H1 (cell line): Measurements from ENCODE around the gene ELAPOR2. TPM values are rescaled to one million over a fixed set of nuclear protein-coding genes. Genes with fewer than 3 reads are reported as not detected.

ENCODE experiments used
- CTCF ChIA-PET: fragments of 300-600 bp; sonication (Branson Sonifier 250); formaldehyde crosslinking; loops from one replicate; lab custom pipeline; 2021; ENCODE audit not compliant: partially characterized antibody; lab: Charles Lee
- POLR2A ChIA-PET: fragments of 300-600 bp; sonication (Branson Sonifier 250); formaldehyde crosslinking; loops from one replicate; lab custom pipeline; 2021; ENCODE audit warnings: inconsistent platforms; ENCODE audit not compliant: partially characterized antibody; lab: Charles Lee
- DNase-seq, 2 experiments: peaks; one replicate each; pipeline versions ENCODE4 v3.0.0 to v3.0.0-alpha.2; 2010 to 2022; ENCODE audit warnings: low spot score in 2 of 2, low read depth in 1 of 2, mixed read lengths in 1 of 2
- FAIRE-seq: peaks from 2 replicates; lab custom pipeline; 2011; peaks lifted over from hg19 to GRCh38; lab: Jason Lieb, UNC
- H2AFZ ChIP-seq: 2 replicates; pipeline ENCODE4 v1.8.1; 2012; ENCODE audit warnings: low read length, inconsistent platforms
- H2AK5ac ChIP-seq: 2 replicates; pipeline ENCODE4 v1.6.1; 2013; ENCODE audit warnings: low read depth, low read length
- H2BK120ac ChIP-seq: replicated peaks from 2 replicates; pipeline ENCODE3; 2013; ENCODE audit warnings: low read depth, low read length, inconsistent platforms
- H2BK12ac ChIP-seq: 2 replicates; pipeline ENCODE4 v1.6.1; 2013; ENCODE audit warnings: low read depth, low read length
- H2BK15ac ChIP-seq: 2 replicates; pipeline ENCODE4 v1.6.1; 2013; ENCODE audit warnings: low read length
- H2BK20ac ChIP-seq: 2 replicates; pipeline ENCODE4 v1.6.1; 2013; ENCODE audit warnings: low read length
- H2BK5ac ChIP-seq: 2 replicates; pipeline ENCODE4 v1.6.1; 2013; ENCODE audit warnings: low read depth, low read length
- H3K14ac ChIP-seq: 2 replicates; pipeline ENCODE4 v1.6.1; 2013; ENCODE audit warnings: inconsistent platforms; ENCODE audit not compliant: insufficient read length
- H3K18ac ChIP-seq: 2 replicates; pipeline ENCODE4 v1.6.1; 2013; ENCODE audit warnings: low read length; ENCODE audit errors: extremely low read depth
- H3K23ac ChIP-seq: 2 replicates; pipeline ENCODE4 v1.6.1; 2013; ENCODE audit warnings: inconsistent platforms; ENCODE audit not compliant: insufficient read length
- H3K23me2 ChIP-seq: 2 replicates; pipeline ENCODE4 v1.6.1; 2013; ENCODE audit warnings: low read depth, low read length
- H3K27ac ChIP-seq: 2 replicates; pipeline ENCODE4 v1.6.1; 2011; ENCODE audit warnings: low read depth, low read length, inconsistent platforms
- H3K27me3 ChIP-seq, 4 experiments: replicated peaks in 1 of 4; 1 replicate in 1 of 4; 2 replicates in 3 of 4; pipeline versions ENCODE4 v1.6.1 to v1.8.1; 2011 to 2013; ENCODE audit warnings: low read length in 3 of 4, mild to moderate bottlenecking in 3 of 4, inconsistent platforms in 2 of 4, mixed read lengths in 2 of 4, moderate library complexity in 1 of 4; ENCODE audit not compliant: control insufficient read depth in 3 of 4, insufficient read depth in 3 of 4; ENCODE audit errors: extremely low read depth in 1 of 4
- H3K36me3 ChIP-seq, 4 experiments: 2 replicates each; pipeline versions ENCODE4 v1.6.1 to v1.8.1; 2011 to 2013; ENCODE audit warnings: mild to moderate bottlenecking in 4 of 4, low read length in 3 of 4, moderate library complexity in 2 of 4, control low read depth in 1 of 4, inconsistent platforms in 1 of 4; ENCODE audit not compliant: insufficient read depth in 4 of 4, control insufficient read depth in 2 of 4
- H3K4ac ChIP-seq: replicated peaks from 2 replicates; pipeline ENCODE3; 2013; ENCODE audit warnings: low read length, low read depth, mixed read lengths, inconsistent platforms; ENCODE audit not compliant: insufficient read length
- H3K4me1 ChIP-seq, 4 experiments: replicated peaks in 1 of 4; 1 replicate in 1 of 4; 2 replicates in 3 of 4; pipeline versions ENCODE4 v1.6.1 to v1.8.1; 2011 to 2013; ENCODE audit warnings: low read length in 3 of 4, inconsistent platforms in 2 of 4, mixed read lengths in 1 of 4; ENCODE audit not compliant: insufficient read depth in 4 of 4, control insufficient read depth in 3 of 4
- H3K4me2 ChIP-seq, 2 experiments: 2 replicates each; pipeline versions ENCODE4 v1.6.1 to v1.8.1; 2011 to 2013; ENCODE audit warnings: low read depth in 2 of 2, low read length in 2 of 2, control low read depth in 1 of 2, inconsistent platforms in 1 of 2, mild to moderate bottlenecking in 1 of 2; ENCODE audit not compliant: insufficient read depth in 1 of 2
- H3K4me3 ChIP-seq, 4 experiments: fragments of 200-600, 300-600 bp in 1 of 4; sonication (generic), shearing (Covaris generic), sonication (Bioruptor Twin) in 1 of 4; 2 replicates each; pipeline versions ENCODE4 v1.5.1 to v1.8.1; 2011 to 2016; ENCODE audit warnings: low read length in 4 of 4, low read depth in 3 of 4, control low read depth in 2 of 4, inconsistent platforms in 2 of 4, mild to moderate bottlenecking in 2 of 4, mixed read lengths in 1 of 4, moderate library complexity in 1 of 4; ENCODE audit not compliant: insufficient read depth in 2 of 4; ENCODE audit errors: extremely low read depth in 1 of 4
- H3K56ac ChIP-seq: replicated peaks from 2 replicates; pipeline ENCODE3; 2013; ENCODE audit warnings: low read depth, mild to moderate bottlenecking, mixed read lengths, low read length, inconsistent platforms; ENCODE audit not compliant: insufficient read length
- H3K79me1 ChIP-seq: 2 replicates; pipeline ENCODE4 v1.6.1; 2013; ENCODE audit warnings: low read depth, low read length, control low read depth
- H3K79me2 ChIP-seq, 2 experiments: 2 replicates each; pipeline versions ENCODE4 v1.6.1 to v1.8.1; 2012 to 2013; ENCODE audit warnings: low read length in 2 of 2, mild to moderate bottlenecking in 2 of 2, inconsistent platforms in 1 of 2; ENCODE audit not compliant: insufficient read depth in 2 of 2, control insufficient read depth in 1 of 2
- H3K9ac ChIP-seq, 4 experiments: replicated peaks in 1 of 4; 1 replicate in 1 of 4; 2 replicates in 3 of 4; pipeline versions ENCODE4 v1.6.1 to v1.8.1; 2011 to 2013; ENCODE audit warnings: low read depth in 3 of 4, low read length in 3 of 4, control low read depth in 2 of 4, mild to moderate bottlenecking in 2 of 4, moderate library complexity in 2 of 4, inconsistent platforms in 1 of 4; ENCODE audit errors: extremely low read depth in 1 of 4
- H3K9me3 ChIP-seq, 2 experiments: 2 replicates each; pipeline versions ENCODE4 v1.6.1 to v1.8.1; 2012 to 2013; ENCODE audit warnings: mild to moderate bottlenecking in 2 of 2, moderate library complexity in 2 of 2, control low read depth in 1 of 2, inconsistent platforms in 1 of 2, low read depth in 1 of 2, low read length in 1 of 2, mixed read lengths in 1 of 2; ENCODE audit not compliant: insufficient read depth in 2 of 2
- H4K20me1 ChIP-seq, 2 experiments: replicated peaks in 1 of 2; 2 replicates each; pipeline versions ENCODE3 to v1.8.1; 2011 to 2013; ENCODE audit warnings: inconsistent platforms in 2 of 2, low read length in 2 of 2, mild to moderate bottlenecking in 1 of 2; ENCODE audit not compliant: insufficient read depth in 2 of 2, control insufficient read depth in 1 of 2
- H4K5ac ChIP-seq: 2 replicates; pipeline ENCODE4 v1.6.1; 2013; ENCODE audit warnings: low read length, low read depth, mixed read lengths, inconsistent platforms; ENCODE audit not compliant: insufficient read length
- H4K8ac ChIP-seq: 2 replicates; pipeline ENCODE4 v1.8.0; 2013; ENCODE audit warnings: mild to moderate bottlenecking, moderate library complexity, low read length, inconsistent platforms; ENCODE audit not compliant: insufficient read depth; ENCODE audit errors: extremely low read depth
- H4K91ac ChIP-seq: replicated peaks from 2 replicates; pipeline ENCODE3; 2013; ENCODE audit warnings: low read length, mixed read lengths, inconsistent platforms; ENCODE audit not compliant: insufficient read length
- ATF2 ChIP-seq: IDR thresholded peaks from 2 replicates; pipeline ENCODE4 v1.6.1; 2012; ENCODE audit warnings: low read length, inconsistent platforms
- JUND ChIP-seq: IDR thresholded peaks from 2 replicates; pipeline ENCODE4 v1.6.1; 2011; ENCODE audit warnings: mild to moderate bottlenecking, improper control_type of control experiment, low read length
- POLR2A ChIP-seq, 2 experiments: IDR thresholded peaks; 1 replicate in 1 of 2; 2 replicates in 1 of 2; pipeline ENCODE4 v1.6.1; 2011; ENCODE audit warnings: low read depth in 2 of 2, low read length in 2 of 2, mild to moderate bottlenecking in 2 of 2; ENCODE audit errors: control extremely low read depth in 1 of 2
- WGBS, 2 experiments: shearing (Covaris generic) in 1 of 2; methylation state at CpG; one replicate each; pipeline versions ENCODE4 v1.1.6 to v1.1.7; 2013 to 2015; ENCODE audit warnings: low lambda C conversion rate in 2 of 2, mixed read lengths in 2 of 2, inconsistent platforms in 1 of 2, low coverage in 1 of 2, missing lambda C conversion rate in 1 of 2; ENCODE audit not compliant: insufficient replicate concordance in 2 of 2, insufficient coverage in 1 of 2, insufficient read length in 1 of 2; ENCODE audit errors: extremely low coverage in 1 of 2, missing lambda C conversion rate in 1 of 2; 5-methylcytosine and 5-hydroxymethylcytosine counted together
- polyA plus RNA-seq, 7 experiments: library from polyadenylated mRNA; depleted of rRNA in 3 of 7; stranded (reverse) in 5 of 7; unstranded in 2 of 7; fragments of >200 nt in 5 of 7; fragments of 200-250 nt in 2 of 7; gene quantifications; 1 replicate in 5 of 7; 2 replicates in 1 of 7; 4 replicates in 1 of 7; pipeline versions ENCODE4 v1.2.1 to v1.2.3, GENCODE V29; 2011 to 2013; ENCODE audit warnings: missing spikeins in 2 of 7, mixed read lengths in 2 of 7
- total RNA-seq: library from RNA; stranded (reverse); fragmentation: NEBNext Ultra II Directional; extraction: Animal tissue kit (Norgen Biotek cat#: 25700); gene quantifications from 2 replicates; pipeline ENCODE4 v1.2.1, GENCODE V29; 2021

ELAPOR2 gene
- total and polyA plus RNA-seq, 2 of the 8 experiments (the other 6 are each of a cell fraction or from before 2014, with no cell fraction given) = 12.9 to 32.9 TPM

- Histone ChIP-seq H3K4me2 (no peak overlapping the region), H4K5ac (no peak overlapping the region), H2BK120ac (no peak overlapping the region), H4K20me1 (peaks cover 0 to 2% of the 10 kb centered on the region in 2 experiments), H2BK5ac (no peak overlapping the region), H4K91ac (no peak overlapping the region), H3K36me3 (no peaks in the 10 kb centered on the region), H3K9me3 (no peaks in the 10 kb centered on the region), H2AFZ (no peak overlapping the region), H3K4me1 (no peaks in the 10 kb centered on the region), H3K14ac (no peak overlapping the region), H3K9ac (no peak overlapping the region), H2BK12ac (no peak overlapping the region), H3K23me2 (no peaks in the 10 kb centered on the region), H2BK20ac (no peak overlapping the region), H3K23ac (no peak overlapping the region), H3K4ac (no peak overlapping the region), H2AK5ac (no peak overlapping the region), H3K18ac (no peak overlapping the region), H3K79me1 (no peaks in the 10 kb centered on the region), H2BK15ac (no peak overlapping the region), H3K27me3 (no peaks in the 10 kb centered on the region), H3K56ac (no peak overlapping the region), H3K27ac (no peak overlapping the region), H3K4me3 (no peak overlapping the region), H3K79me2 (peaks cover 0 to 57% of the 10 kb centered on the region in 2 experiments; a peak in 3 of 4 replicates), H4K8ac (no peak overlapping the region)
- DNase-seq (no peak), FAIRE-seq (no peak)
- ChIA-PET CTCF (interaction anchor here (0.8 to 1.5 kb wide), 3 partner anchors 9 to 128 kb away, joined by 3 to 4 read pairs (median 3); no protein-coding TSS in a partner anchor), POLR2A (interaction anchor here (1.0 kb wide), 1 partner anchor 14 kb away, joined by 5 read pairs; no protein-coding TSS in a partner anchor)
- 83% methylated on average over 2 of the region's 2 CpGs; no CpG with 5 or more reads in 1 of the 2 experiments for WGBS, 2 experiments
- TF ChIP-seq JUND (no peak), ATF2 (no peak), POLR2A (IDR thresholded peaks at IDR 0.05; ENCODE audit: control extremely low read depth in 1 of 2, low read depth in 2 of 2, low read length in 2 of 2) (no peak)
Measured at GRCh38 chr7:87021285-87021684, 38.2 kb downstream of the ELAPOR2 start.
